EH (cell line): ENCODE results near the gene STXBP4.

Source experiments
- DNase-seq: peaks from one replicate; pipeline ENCODE4 v3.0.0-alpha.2; 2015; ENCODE audit warnings: low read depth

STXBP4 gene

DNA sequence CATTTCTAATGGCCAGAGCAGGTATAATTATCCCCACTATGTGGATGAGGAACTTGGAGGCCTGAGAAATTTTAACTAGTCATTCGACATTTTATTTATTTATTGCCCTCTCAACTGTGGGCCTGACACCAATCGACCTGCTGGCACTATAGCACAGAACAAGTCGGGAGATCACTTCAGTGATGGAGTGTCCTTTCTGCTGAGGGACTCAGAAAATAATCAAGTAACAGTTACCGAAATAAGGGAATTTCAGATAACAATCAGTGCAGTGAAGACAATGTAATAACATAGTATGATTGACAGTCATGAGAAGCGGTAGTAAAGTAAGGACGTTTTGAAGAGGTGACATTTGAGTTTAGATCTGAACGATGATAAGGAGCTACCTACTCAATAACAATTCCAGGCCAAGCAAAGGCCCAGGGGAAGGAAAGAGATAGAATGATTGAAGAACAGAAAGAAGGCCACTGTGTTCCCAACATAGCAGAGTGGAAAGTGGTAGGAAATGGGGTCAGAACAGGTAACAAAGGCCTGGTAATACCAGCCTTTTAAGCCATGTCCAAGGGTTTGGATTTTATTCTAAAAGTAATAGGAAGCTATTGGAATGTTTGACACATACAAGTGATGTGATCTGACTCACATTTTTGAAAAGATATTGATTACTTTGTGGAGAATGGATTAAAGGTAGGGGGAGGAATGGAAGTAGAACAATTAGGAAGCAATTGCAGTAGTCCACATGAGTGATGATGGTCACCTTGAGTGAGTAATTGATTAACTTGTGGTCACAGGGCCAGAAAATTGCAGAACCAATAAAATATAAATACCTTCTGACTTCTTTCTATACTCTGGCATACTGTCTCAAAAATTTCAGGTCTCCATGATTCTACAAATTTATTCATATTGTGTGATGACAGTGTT is 1.4 kb downstream of the STXBP4 start:
- DNase-seq, result no peak

- DNase-seq, result no peak
These were observed 2.6 kb downstream of the STXBP4 start for GRCh38 chr17:54971147-54971546.

DNA sequence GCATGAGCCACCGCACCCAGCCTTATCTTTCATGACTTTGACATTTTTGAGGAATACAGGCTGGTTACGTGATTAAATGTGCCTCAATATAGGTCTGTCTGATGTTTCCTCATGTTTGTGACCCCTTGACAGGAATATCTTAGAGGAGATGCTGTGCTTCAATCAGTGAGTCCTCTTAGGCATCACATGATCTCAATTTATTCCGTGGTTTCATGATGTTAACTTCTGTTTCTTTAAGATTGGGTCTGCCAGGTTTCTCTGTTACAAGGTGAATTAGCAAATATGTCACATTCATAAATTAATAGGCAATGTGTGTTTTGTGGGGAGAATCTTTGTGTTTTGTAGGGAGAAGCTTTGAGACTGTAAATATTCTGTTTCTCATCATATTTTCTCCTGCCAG is 3.3 kb downstream of the STXBP4 start:
- DNase-seq, result no peak

GRCh38 chr17:54972406-54973138 is 4.0 kb downstream of the STXBP4 start:
- DNase-seq, result no peak

DNA sequence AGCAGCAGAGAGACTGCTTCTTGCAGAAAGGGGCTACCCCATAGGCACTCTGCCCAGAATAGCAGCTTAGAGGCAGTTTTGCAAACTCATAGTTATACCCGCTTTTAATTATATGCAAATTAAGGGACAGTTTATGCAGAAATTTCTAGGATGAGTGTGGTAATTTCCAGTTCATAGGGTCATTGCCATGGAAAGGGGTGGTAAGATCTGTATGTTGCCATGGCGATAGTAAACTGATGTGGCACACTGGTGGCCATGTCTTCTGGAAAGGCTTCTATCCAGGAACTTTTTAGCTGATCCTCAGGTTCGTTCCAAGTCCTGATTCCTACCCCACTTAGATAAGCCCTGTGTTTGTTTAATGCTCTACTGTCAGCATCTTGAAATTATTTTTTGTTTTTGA is 6.2 kb downstream of the STXBP4 start:
- DNase-seq, result no peak

GRCh38 chr17:54976316-54976715 is 7.8 kb downstream of the STXBP4 start:
- no peak for DNase-seq

- DNase-seq, result no peak
These were observed 9.2 kb downstream of the STXBP4 start for GRCh38 chr17:54977744-54978143.

- DNase-seq, result no peak
These were observed 11.1 kb downstream of the STXBP4 start for GRCh38 chr17:54979657-54980056.

DNA sequence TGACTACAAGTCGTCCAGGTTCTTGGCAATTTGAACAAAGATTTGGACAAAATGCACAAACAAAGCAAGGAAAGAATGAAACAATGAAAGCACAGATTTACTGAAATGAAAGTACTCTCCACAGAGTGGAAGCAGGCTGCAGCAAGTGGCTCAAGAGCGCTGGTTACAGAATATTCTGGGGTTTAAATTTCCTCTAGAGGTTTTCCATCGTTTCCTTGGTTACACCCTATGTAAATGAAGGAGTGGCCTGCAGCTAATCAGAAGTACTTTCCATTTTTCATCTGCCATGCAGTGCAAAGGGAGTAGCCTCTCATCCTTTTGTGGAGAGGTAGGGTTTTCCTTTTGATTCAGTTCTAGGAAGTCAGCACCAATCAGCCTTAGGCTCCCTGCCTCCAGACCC is 11.8 kb downstream of the STXBP4 start:
- no peak for DNase-seq

DNA sequence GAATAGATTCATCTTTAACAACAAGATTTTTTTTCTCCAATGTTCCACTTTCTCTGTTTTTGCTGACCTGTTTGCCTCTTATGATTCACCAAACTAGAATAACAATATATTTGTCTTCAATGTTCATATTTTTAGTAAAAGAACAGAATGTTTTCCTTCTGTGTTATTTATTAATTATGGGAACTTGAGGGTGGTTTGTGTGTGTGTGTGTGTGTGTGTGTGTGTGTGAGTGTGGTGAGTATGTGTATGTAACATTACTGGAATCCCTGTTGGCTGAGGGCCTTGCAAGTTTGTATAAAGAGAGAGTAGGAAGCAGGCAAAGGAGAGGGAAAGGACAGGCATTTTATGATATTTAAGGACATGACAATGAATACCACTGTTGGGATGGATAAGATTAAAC is 13.8 kb downstream of the STXBP4 start:
- peak; percentile 26 for DNase-seq

DNA sequence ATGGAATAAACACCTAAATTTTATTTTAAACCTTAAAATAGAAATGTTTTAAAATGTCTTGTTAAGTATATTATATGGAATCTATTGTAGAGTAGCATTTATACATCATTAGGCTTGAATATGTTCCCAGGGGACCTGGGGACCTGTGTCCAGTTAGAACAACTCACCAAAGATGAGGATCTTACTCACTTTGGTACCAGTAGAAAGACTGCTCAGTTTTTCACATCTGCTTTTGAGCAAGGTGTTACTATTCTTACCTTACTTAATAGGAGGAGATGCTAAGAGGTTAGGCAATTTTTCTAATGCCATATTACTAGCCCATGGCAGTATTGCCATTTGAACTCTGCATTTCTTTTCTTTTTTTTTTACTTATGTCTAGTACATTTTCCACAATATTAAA is 14.7 kb downstream of the STXBP4 start:
- no peak for DNase-seq

DNA sequence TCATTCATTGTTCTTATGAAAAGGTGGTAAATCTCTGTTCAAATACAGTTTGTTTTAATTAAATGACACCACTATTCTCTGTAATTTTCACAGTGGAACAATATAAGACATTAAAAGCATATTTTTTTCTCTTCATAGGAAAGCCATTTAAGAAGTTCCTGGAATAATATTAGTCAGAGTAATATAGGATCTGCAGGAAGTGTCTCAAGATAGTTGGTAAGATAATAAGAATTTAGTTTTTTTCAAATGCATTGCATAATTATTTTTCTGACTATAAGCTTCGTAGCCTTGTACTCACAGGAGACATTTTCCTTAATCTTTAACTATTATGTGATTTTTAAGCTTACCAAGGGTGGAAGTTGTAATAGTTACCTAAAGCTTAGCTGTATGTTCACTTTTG is 16.9 kb downstream of the STXBP4 start:
- no peak for DNase-seq

- no peak for DNase-seq
These were observed 21.6 kb downstream of the STXBP4 start for GRCh38 chr17:54990118-54990517.

DNA sequence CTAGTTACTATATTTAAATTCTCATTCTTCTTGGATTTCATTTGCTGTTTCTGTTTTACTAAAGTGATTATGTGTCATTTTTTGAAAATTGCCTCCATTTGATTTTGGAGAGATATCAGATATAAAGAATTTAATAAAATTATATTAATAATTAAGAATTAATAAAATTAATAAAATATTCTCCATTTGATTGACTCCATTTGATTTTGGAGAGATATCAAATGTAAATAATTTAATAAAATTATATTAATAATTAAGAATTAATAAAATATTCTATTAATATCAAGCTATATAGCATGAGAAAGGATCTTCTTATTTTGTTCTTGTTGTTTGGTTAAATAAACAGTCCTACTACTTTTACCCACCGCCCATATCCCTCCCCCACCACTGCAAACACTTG is 23.0 kb downstream of the STXBP4 start:
- DNase-seq, result no peak

DNA sequence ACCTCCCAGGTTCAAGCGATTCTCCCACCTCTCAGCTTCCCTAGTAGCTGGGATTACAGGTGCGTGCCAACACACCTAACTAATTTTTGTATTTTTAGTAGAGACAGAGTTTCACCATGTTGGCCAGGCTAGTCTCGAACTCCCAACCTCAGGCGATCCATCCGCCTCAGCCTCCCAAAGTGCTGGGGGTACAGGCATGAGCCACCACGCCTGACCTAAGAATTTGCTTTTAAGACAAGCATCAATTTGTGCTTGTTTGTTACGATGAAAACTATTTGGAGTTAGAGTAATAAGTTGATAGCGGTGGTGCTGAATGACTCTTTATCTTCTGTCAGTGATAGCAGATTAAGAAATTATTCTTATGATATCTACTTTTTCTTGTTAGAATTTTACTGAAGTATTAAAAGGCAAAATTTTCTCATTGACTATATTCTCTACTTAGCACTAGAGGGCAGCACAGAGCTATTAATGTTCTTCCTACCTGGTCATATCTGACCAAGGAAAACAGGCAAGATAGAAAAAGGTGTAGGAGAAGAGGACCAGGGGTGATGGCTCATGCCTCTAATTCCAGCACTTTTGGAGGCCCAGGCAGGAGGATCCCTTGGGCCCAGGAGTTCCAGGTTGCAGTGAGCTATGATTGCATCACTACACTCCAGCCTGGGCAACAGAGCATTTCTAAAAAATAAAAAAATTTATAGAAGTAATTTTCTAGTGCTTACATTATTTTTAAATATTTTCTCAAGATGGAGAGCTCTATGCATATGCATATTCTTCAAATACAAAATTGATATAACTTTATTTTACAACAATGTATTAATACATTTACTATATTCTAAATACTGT is 24.5 kb downstream of the STXBP4 start:
- DNase-seq, result peak; percentile 57

DNA sequence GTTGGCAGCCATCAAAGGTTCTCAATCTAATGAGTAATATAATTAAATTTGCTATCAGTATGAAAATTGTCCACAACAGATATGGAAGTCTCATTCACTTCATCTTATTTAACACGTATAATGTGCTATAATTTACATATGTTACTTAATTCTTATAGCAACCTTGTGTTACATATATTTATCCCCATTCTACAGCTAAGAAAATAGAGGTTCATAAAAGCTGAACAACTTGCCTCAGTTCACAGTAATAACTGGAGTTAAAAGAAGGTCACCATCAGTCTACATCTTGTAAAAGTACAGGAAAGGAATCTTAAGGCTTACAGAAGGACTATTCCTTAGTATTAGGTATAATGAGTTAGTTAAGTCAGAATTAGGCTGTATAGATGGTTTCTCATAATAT is 27.9 kb downstream of the STXBP4 start:
- DNase-seq, result no peak

DNA sequence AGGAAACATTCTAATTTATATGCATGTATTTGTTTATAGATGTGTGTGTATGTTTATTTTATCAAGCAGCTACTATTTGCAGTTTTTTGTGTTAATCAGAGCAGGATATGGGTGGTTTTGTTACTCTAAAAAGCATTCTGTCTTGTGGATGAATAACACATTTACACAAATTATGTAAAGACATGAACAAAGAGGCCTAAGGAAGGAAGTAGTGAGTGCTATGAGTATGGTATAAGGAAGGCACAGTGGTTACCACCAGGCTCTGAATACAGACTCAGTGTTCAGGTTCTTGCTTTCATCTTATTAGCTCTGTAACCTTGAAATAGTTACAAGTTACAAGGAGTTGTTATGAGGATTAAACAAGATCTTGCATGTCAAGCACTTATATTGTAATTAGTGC is 33.9 kb downstream of the STXBP4 start:
- no peak for DNase-seq

GRCh38 chr17:55004484-55004883 is 35.9 kb downstream of the STXBP4 start:
- no peak for DNase-seq

DNA sequence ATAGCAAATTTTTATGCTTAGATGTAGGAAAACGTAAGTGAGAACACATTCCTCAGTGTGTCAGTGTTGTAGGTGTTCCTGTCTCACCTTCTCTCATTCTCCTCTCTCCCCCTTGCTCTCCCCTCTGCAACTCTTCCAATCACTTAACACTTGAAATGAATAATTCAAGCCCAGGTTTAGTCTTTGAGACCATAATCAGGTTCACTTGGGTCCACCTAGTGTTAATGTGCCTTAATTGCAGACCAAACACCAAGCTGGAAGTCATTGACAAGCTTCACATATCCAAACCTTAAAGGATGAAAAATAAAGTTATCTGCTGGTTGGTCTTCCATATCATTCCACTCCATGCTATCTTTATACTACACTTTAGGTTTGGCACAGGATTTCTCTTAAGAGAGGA is 37.0 kb downstream of the STXBP4 start:
- DNase-seq, result peak; percentile 33

DNA sequence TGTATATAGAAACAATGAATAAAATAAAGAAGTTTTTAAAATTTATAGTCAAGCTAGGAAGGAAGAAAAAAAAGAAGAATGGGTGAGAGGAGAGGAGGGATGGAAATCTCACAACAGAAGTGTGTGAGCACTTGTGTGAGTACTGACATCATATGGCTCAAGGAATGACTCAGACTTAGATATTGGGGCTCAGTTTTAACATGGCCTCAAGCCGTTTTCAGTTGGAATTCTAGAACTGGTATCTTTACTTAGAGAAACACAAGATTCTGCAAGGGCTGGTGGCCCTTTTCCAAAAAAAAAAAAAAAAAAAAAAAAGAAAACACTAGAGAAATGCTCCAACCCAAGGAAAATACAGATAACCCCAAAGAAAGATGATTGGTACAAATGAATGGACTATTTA is 55.1 kb downstream of the STXBP4 start:
- peak; percentile 12 for DNase-seq

- DNase-seq, result no peak
These were observed 69.3 kb downstream of the STXBP4 start for GRCh38 chr17:55037828-55038227.

GRCh38 chr17:55038291-55038690 is 69.7 kb downstream of the STXBP4 start:
- peak; percentile 5 for DNase-seq

- DNase-seq, result no peak
These were observed 72.0 kb downstream of the STXBP4 start for GRCh38 chr17:55040611-55041010.
